ENCODE data around the gene DUSP1. TPM values are rescaled to one million over a fixed set of nuclear protein-coding genes. Genes with fewer than 3 reads are reported as not detected.

The DUSP1 gene
- total and polyA plus RNA-seq, 9 of the 15 experiments (the other 6 are each of a cell fraction or from before 2014, with no cell fraction given) = 2.1 to 14.2 (median 8.5) TPM

DNA sequence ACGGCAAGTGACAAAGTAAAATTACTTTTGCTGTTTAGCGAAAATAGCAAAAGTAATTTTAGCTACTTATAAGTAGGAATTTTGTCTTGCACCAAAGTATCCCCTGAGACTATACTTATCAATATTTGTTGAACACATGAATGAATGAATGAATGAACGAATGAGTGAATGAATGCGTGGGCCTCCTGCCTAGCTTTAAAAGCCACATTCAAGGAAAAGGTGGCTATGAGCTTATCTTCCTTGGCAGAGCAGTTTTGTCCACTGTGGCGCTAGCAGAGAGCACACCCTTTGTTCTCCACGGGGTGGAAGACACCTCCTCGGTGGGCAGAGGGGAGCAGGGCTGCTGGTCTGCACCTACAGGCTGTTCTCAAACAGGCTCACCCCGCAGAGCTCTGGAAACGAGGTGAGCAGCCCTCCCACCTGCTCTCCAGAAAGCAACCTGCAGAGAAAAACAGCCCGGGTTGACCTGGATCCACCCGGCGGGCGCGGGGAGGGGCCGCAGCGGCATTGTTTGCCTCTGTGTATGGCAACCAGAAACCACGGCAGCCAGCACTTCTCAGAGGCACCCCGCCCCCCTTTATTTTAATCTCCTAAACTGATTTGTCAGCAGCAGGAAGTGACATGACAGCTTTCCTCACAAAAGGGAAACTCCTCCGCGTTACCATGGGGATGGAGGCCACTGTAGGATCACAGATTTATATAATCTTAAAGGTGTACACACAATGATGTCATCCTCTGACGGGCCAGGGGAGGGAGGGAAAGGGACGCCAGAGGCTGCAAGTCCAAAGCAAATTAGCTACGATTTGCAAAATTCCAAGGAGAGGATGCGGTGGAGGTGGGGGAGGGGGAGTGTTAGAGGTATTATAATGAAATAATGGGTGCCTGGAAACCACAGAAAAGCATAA lies 5.9 kb downstream of the DUSP1 start (continued):
- TF ChIP-seq ZNF318 (IDR thresholded peaks at IDR 0.05; ENCODE audit: borderline replicate concordance in 1 of 2, low read depth in 1 of 2) (peak in 1 of 2 experiments; percentile 93; a peak in 2 of 4 replicates), RHOXF2B (CRISPR knock-in tag; conservative IDR thresholded peaks at IDR 0.05) (no peak), BMI1 (IDR thresholded peaks at IDR 0.05; ENCODE audit: low read length) (peak; percentile 85), CBX1 (IDR thresholded peaks at IDR 0.05; ENCODE audit: low read depth) (0 out of 2 replicates have a peak, but pooled peaks have one; percentile 5), SIRT6 (IDR thresholded peaks at IDR 0.05; ENCODE audit: low read depth, low read length) (no peak), EZH2 (IDR thresholded peaks at IDR 0.05; ENCODE audit: borderline replicate concordance, low read depth, low read length) (no peak), IRF9 (tag; IDR thresholded peaks at IDR 0.05) (no peak), ZNF449 (CRISPR knock-in tag; IDR thresholded peaks at IDR 0.05) (no peak), ZFP1 (CRISPR knock-in tag; IDR thresholded peaks at IDR 0.05) (no peak), RFX1 (IDR thresholded peaks at IDR 0.05) (peak; percentile 97), RCOR1 (IDR thresholded peaks at IDR 0.05; ENCODE audit: borderline replicate concordance in 1 of 2, low read depth in 2 of 2, low read length in 2 of 2) (peak; percentile 99), NCOA1 (IDR thresholded peaks at IDR 0.05; ENCODE audit: low read depth) (peak; percentile 75; the same call in 1 of the 2 replicates), CTBP1 (IDR thresholded peaks at IDR 0.05; ENCODE audit: borderline replicate concordance) (no peak), PTRF (tag; IDR thresholded peaks at IDR 0.05) (no peak), ZBTB17 (CRISPR knock-in tag; IDR thresholded peaks at IDR 0.05) (peak; percentile 82), HMGN3 (IDR thresholded peaks at IDR 0.05; ENCODE audit: borderline replicate concordance, extremely low read depth, insufficient read length, low read depth, low read length) (peak; percentile 90), ZKSCAN1 (IDR thresholded peaks at IDR 0.05; ENCODE audit: low read depth, low read length) (0 out of 2 replicates have a peak, but pooled peaks have one; percentile 22)
